H1 (cell line): ENCODE measurements around the gene CAPZB. TPM values are rescaled to one million over a fixed set of nuclear protein-coding genes. Genes with fewer than 3 reads are reported as not detected.

Experiments
- FOSL1 ChIP-seq: IDR thresholded peaks from 2 replicates; pipeline ENCODE4 v1.6.1; 2011; ENCODE audit warnings: mild to moderate bottlenecking, low read depth, low read length, moderate library complexity; ENCODE audit not compliant: insufficient read depth
- polyA plus RNA-seq, 7 experiments: library from polyadenylated mRNA; depleted of rRNA in 3 of 7; stranded (reverse) in 5 of 7; unstranded in 2 of 7; fragments of >200 nt in 5 of 7; fragments of 200-250 nt in 2 of 7; gene quantifications; 1 replicate in 5 of 7; 2 replicates in 1 of 7; 4 replicates in 1 of 7; pipeline versions ENCODE4 v1.2.1 to v1.2.3, GENCODE V29; 2011 to 2013; ENCODE audit warnings: missing spikeins in 2 of 7, mixed read lengths in 2 of 7
- total RNA-seq: library from RNA; stranded (reverse); fragmentation: NEBNext Ultra II Directional; extraction: Animal tissue kit (Norgen Biotek cat#: 25700); gene quantifications from 2 replicates; pipeline ENCODE4 v1.2.1, GENCODE V29; 2021

Gene CAPZB
- total and polyA plus RNA-seq, 2 of the 8 experiments (the other 6 are each of a cell fraction or from before 2014, with no cell fraction given) = 162 to 371 TPM

DNA sequence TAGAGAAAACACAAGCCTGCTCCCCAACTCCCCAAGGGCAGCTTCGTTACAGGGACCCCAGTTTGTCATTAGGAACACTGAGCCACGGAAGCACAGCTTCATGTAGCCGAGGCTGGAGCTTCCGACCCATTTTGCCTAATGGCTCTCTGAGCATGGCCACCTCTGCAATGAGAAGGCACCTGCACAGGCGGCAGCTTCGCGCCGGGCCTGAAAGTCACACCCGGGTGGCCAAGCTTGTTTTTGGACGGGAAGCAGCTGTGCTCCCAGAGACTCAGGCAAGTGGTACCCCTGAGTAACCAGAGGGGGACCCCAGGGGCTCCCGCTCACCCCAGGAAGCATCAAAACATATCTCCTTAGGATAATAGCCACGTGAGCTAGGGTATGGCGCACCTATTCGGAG is 92.3 kb downstream of the CAPZB start (continued):
- TF ChIP-seq FOSL1 = no peak
